ENCODE data around the gene NEK3. TPM values are rescaled to one million over a fixed set of nuclear protein-coding genes. Genes with fewer than 3 reads are reported as not detected.
"Not testable (repeated sequence)": the region's sequence is repeated elsewhere in the genome, so short reads cannot be mapped to it uniquely, and the experiment has no call there.

The NEK3 gene
- total RNA-seq, 4 donors from 2014 or later, result 6.9 to 20.4 (median 9.9) TPM

- H3K27ac ChIP-seq, result no peak overlapping the region
These were observed 5.6 kb upstream of the NEK3 start for GRCh38 chr13:52164989-52165388.

DNA sequence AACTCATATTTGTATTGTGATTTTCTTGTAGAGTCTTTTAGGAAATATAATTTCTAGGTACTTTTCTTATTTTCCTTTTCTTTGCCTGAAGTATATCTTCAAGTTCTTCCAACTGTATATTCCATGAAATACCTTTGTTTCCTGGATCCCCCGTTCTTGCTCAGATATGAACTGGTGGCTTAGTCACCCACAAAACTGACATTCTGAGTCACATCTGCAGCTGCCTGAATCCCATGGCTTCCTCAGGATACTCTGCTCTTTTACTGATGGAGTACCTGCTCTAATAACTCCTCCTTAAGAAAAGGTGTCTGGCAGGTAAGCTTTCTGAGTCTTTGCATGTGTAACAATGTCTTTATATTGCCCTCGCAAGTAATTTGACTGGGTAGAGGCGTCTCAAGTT lies 4.5 kb upstream of the NEK3 start:
- not testable (repeated sequence) for H3K9me3 ChIP-seq; H3K4me1 ChIP-seq; H3K27me3 ChIP-seq; DNase-seq (ENCODE audit: low spot score in 2 of 2); H3K4me3 ChIP-seq; H3K27ac ChIP-seq
- peaks cover 30% of the 10 kb centered on the region for H3K36me3 ChIP-seq
- 92% methylated on average over 3 of the region's 3 CpGs for WGBS

More at GRCh38 chr13:52164989-52165388, 5.6 kb upstream of the NEK3 start:
- peaks cover 40% of the 10 kb centered on the region for H3K36me3 ChIP-seq
- no peaks in the 10 kb centered on the region for H3K27me3 ChIP-seq
- no peaks in the 10 kb centered on the region for H3K9me3 ChIP-seq
- H3K4me1 ChIP-seq, result peaks cover 1% of the 10 kb centered on the region
- no peak overlapping the region for H3K4me3 ChIP-seq
- DNase-seq (ENCODE audit: low spot score in 2 of 2), result no peak
- no peak for TF ChIP-seq EP300 (IDR thresholded peaks at IDR 0.05)
- TF ChIP-seq CTCF (IDR thresholded peaks at IDR 0.05), result no peak
- no peak for TF ChIP-seq POLR2AphosphoS5 (IDR thresholded peaks at IDR 0.05)
- TF ChIP-seq POLR2A (IDR thresholded peaks at IDR 0.05), result no peak

- 64% methylated on average over 5 of the region's 5 CpGs for WGBS
- no peaks in the 10 kb centered on the region for H3K27me3 ChIP-seq
- no peak overlapping the region for H3K27ac ChIP-seq
- H3K4me1 ChIP-seq, result peaks cover 15% of the 10 kb centered on the region
- H3K9me3 ChIP-seq, result no peaks in the 10 kb centered on the region
- peaks cover 16% of the 10 kb centered on the region for H3K36me3 ChIP-seq
- TF ChIP-seq POLR2AphosphoS5 (IDR thresholded peaks at IDR 0.05) (no peak), EP300 (IDR thresholded peaks at IDR 0.05) (no peak), POLR2A (IDR thresholded peaks at IDR 0.05) (no peak), CTCF (IDR thresholded peaks at IDR 0.05) (no peak)
- no peak for DNase-seq (ENCODE audit: low spot score in 2 of 2)
- H3K4me3 ChIP-seq, result no peak overlapping the region
These were observed 3.1 kb upstream of the NEK3 start for GRCh38 chr13:52162279-52163101.

DNA sequence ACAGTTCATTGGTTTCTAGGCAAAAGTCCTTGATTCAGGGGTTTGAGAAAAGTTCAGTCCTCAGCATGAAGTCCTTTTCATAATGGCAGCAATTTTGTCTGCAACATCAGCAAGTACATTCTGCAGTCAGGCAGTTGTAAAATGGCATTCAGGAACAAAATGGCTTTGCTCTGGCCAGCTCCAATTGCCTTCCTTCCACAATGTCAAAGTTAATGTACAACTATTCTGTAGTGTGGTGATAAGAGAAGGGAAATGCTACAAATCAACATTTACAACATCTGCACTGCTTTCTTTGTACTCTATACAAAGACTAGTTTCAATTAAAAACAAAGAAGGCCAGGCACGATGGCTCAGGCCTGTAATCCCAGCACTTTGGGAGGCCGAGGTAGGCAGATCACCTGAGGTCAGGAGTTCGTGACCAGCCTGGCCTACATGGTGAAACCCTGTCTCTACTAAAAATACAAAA lies 1.8 kb upstream of the NEK3 start:
- H3K9me3 ChIP-seq, result no peaks in the 10 kb centered on the region
- H3K27ac ChIP-seq, result no peak overlapping the region
- TF ChIP-seq POLR2AphosphoS5 (IDR thresholded peaks at IDR 0.05) (no peak), POLR2A (IDR thresholded peaks at IDR 0.05) (no peak), EP300 (IDR thresholded peaks at IDR 0.05) (no peak), CTCF (IDR thresholded peaks at IDR 0.05) (no peak)
- H3K27me3 ChIP-seq, result no peaks in the 10 kb centered on the region
- H3K4me1 ChIP-seq, result peaks cover 19% of the 10 kb centered on the region
- H3K4me3 ChIP-seq, result no peak overlapping the region
- H3K36me3 ChIP-seq, result peaks cover 6% of the 10 kb centered on the region
- WGBS, result 80% methylated on average over 3 of the region's 3 CpGs
- DNase-seq (ENCODE audit: low spot score in 2 of 2), result no peak

DNA sequence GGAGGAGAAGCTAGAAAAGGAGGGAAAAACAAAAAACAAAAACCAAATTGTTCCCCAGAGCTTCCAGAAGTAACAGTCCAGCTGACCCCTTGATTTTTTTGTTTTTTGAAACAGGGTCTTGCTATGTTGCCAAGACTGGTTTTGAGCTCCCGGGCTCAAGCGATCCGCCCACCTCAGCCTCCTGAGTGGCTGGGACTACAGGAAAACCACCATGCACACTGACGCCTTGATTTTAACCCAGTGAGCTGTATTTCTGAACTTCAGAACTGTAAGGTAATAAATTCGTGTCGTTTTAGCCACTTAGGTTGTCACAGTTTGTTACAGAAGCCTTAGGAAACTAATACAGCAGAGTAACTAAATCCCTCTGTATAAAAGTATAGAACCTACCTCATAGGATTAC lies 1.1 kb upstream of the NEK3 start:
- no peaks in the 10 kb centered on the region for H3K9me3 ChIP-seq
- peaks cover 4% of the 10 kb centered on the region for H3K36me3 ChIP-seq
- no peak for TF ChIP-seq CTCF (IDR thresholded peaks at IDR 0.05)
- no peak for TF ChIP-seq POLR2AphosphoS5 (IDR thresholded peaks at IDR 0.05)
- TF ChIP-seq POLR2A (IDR thresholded peaks at IDR 0.05), result no peak
- TF ChIP-seq EP300 (IDR thresholded peaks at IDR 0.05), result no peak
- no peaks in the 10 kb centered on the region for H3K27me3 ChIP-seq
- 75% methylated on average over 6 of the region's 6 CpGs for WGBS
- DNase-seq (ENCODE audit: low spot score in 2 of 2), result no peak
- H3K4me3 ChIP-seq, result no peak overlapping the region
- H3K27ac ChIP-seq, result no peak overlapping the region
- peaks cover 19% of the 10 kb centered on the region for H3K4me1 ChIP-seq
